Ureter (tissue), 1 donor: ENCODE measurements around the gene HDAC4. TPM values are rescaled to one million over a fixed set of nuclear protein-coding genes. Genes with fewer than 3 reads are reported as not detected.

ENCODE experiments used
- DNase-seq: peaks from one replicate; pipeline ENCODE4 v3.0.0-alpha.2; 2020; ENCODE audit warnings: low spot score
- total RNA-seq: library from RNA; stranded (reverse); gene quantifications from one replicate; pipeline ENCODE4 v1.2.4, GENCODE V29; 2023
- donor health status: DM: yes; HTN: yes; CAD: no.

Gene HDAC4
- total RNA-seq, 1 donor from 2014 or later, result 86.9 TPM

GRCh38 chr2:239033801-239034560 is 366.8 kb downstream of the HDAC4 start:
- no peak for DNase-seq

GRCh38 chr2:239029958-239030357 is 370.9 kb downstream of the HDAC4 start:
- no peak for DNase-seq

- DNase-seq, result no peak
These were observed 372.6 kb downstream of the HDAC4 start for GRCh38 chr2:239028253-239028619.

GRCh38 chr2:239027391-239028252 is 373.2 kb downstream of the HDAC4 start:
- no peak for DNase-seq

- DNase-seq, result no peak
These were observed 374.0 kb downstream of the HDAC4 start for GRCh38 chr2:239026711-239027361.

DNA sequence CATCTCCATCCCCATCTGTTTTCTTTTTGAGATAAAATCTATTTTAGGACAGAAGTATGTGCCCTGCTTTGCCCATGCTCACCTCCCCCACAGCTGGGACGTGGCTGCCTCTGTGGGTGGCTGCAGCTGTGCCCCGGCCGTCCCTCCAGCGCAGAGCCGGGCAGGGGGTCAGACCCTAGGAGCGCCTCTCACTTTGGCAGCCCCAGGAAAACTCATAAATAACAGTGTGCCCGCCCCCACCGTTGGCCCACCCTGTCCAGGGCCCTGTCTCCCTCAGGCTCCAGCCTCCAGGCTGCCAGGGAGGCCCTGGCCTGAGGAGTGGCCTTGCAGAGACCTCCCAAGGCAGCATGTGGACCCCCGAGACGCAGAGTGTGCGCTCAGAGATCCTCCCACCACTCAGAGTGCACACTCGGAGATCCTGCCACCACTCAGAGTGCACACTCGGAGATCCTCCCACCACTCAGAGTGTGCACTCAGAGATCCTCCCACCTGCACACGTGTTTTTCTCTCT is 374.8 kb downstream of the HDAC4 start:
- DNase-seq, result no peak

DNA sequence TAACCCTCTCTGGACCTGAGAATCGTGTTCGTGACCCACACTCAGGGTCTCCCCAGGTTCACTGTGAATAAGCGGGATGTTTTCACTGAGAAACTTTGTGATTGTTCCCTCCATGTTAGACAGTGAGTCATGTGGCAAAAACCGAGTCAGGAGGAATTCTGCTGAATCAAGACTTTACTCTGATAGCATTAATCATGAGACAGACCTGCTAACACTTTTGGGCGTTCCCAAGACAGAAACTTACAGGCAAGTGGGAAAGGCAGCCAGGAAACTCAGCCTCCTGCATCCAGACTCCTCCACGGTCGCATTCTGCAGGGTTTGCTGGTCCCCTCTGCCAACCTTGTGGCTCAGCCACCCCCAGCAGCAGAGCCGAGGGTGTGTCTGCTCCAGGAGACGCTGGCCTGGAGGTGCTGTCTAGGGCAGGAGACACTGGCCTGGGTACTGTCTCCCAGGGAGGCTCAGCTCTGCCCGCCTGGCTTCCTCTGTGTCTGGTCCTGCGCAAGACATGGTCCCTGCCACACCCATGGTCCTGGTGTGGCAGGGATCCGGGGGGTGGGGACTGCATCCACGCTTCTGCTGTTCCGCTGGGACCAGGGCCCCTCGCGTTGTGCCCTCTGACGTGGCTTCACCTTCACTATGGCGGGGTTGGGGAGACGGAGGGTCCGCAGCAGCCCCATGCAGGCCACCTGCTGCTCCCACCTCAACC is 375.6 kb downstream of the HDAC4 start:
- DNase-seq, result no peak

DNA sequence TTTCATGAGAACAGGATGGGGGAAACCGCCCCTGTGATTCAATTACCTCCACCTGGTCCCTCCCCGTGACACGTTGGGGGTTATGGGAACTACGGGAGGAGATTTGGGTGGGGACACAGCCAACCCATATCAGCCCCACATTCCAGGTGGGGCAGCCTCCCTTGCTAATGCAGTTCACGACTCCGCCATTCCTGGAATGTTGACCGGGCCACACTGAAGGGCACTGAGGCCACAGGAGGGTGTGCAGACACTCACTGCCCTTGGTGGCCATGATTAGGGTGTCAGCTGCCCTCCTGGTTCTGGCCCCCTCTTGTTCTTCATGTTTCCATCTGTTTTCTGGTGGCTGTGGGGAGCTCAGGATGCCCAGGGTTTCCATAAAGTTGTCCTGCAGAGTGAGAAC is 376.6 kb downstream of the HDAC4 start:
- no peak for DNase-seq

- DNase-seq, result no peak
These were observed 378.2 kb downstream of the HDAC4 start for GRCh38 chr2:239022437-239023260.

DNA sequence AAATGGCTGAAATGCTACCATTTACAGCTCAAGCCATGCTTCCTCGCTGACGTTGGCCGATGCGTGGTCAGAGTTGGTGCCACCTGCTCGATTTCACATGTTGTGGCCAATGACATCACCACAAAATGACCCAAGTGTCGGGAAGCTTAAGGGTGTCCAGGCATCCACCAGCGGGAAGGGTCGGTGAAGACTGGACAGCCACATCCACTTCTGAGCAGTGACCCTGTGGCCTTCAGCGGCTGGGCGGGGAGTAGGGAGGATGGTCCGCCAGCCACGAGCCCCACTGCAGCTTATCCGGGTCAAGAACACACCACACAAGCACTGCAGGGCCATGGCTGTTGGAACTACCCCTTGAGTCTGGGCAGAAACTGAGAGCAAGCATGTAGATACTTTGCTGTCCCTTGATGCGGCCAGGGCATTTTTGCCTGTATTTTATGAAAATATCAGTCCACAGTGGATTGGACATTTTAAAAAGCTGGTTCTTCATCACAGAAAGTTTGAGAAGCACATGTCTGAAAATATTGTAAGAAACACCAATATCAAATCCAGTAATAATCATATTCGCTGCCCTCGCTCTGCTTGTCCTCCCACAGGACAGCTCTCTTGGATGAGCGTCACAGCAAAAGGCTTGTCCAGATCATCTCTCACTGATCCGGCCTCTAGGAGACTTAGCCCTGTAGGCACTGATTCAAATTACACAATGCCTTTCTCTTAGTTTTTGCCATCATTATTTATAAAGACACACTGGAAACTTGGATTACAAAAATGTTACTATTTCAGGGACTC is 379.0 kb downstream of the HDAC4 start:
- DNase-seq, result no peak

DNA sequence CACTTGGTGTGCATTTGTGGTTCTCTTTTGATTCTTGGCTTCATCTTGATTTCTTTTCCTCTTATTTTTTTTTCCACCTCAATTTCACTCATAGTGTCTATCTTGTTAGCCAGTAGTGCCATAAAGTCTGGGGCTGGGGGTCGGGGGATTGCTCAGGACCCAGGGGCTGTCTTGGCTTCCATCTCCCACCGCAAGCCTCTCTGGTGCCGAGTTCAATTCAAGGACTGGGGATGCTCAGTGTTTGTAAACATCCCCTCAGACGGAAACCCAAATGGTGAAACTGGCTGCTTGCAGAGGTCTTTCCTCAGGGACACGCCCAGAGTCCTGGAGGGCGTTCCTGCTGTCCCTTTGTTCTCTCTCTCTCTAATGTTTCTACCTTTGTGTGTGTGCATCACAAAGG is 379.6 kb downstream of the HDAC4 start:
- DNase-seq, result no peak

- no peak for DNase-seq
These were observed 380.2 kb downstream of the HDAC4 start for GRCh38 chr2:239020541-239021041.

GRCh38 chr2:239019183-239019581 is 381.6 kb downstream of the HDAC4 start:
- no peak for DNase-seq

DNA sequence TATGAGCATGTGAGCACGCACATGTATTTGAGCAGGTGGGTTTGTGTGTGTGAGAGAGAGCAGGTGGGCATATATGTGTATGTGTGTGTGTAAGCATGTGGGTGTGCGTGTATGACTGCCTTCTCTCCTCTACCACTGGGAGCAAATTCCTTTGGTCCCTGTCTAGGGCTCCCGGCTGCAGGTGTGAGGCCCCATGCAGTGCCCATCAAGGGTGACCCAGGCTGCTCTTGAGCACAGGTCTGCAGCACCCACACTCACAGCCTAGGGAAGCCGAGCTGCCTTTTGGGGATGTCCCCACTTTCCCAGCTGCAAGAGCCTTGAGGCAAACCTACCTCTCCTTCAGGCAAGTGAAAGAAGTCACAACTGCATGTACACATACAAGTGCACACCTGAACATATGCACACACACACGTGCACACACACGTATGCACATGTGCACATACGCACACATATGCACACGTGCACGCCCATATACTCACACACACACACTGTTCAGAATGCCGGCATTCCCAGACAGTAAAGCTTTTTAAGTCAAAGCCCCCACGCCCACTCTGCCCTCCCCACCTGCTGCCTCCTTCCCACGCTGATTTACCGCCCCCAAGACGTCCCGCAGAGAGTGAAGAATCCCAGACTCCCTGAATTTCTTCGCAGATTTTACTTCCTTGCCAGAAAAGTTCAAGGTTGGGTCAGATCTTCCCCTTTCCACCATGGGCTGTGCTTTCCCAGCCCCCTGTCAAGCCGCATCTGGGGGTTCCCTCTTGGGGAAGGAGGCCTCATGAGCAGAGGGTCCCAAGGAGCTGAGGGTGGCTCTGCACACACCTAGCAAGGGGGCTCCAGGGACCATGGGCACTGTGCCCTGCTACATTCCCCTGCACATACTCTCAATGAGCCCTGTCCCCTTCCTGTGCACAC is 382.3 kb downstream of the HDAC4 start:
- DNase-seq, result no peak

DNA sequence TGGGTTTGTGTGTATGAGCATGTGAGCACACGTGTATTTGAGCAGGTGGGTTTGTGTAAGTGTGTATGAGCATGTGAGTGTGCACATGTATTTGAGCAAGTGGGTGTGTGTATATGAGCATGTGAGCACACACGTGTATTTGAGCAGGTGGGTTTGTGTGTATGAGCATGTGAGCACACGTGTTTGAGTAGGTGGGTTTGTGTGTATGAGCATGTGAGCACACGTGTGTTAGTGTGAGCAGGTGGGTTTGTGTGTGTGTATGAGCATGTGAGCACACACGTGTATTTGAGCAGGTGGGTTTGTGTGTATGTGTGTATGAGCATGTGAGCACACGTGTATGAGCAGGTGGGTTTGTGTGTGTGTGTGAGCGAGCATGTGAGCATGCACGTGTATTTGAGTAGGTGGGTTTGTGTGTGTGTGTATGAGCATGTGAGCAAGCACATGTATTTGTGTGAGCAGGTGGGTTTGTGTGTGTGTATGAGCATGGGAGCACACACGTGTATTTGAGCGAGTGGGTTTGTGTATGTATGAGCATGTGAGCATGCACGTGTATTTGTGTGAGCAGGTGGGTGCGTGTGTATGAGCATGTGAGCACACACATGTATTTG is 383.2 kb downstream of the HDAC4 start:
- no peak for DNase-seq

- DNase-seq, result no peak
These were observed 384.7 kb downstream of the HDAC4 start for GRCh38 chr2:239015901-239016675.

DNA sequence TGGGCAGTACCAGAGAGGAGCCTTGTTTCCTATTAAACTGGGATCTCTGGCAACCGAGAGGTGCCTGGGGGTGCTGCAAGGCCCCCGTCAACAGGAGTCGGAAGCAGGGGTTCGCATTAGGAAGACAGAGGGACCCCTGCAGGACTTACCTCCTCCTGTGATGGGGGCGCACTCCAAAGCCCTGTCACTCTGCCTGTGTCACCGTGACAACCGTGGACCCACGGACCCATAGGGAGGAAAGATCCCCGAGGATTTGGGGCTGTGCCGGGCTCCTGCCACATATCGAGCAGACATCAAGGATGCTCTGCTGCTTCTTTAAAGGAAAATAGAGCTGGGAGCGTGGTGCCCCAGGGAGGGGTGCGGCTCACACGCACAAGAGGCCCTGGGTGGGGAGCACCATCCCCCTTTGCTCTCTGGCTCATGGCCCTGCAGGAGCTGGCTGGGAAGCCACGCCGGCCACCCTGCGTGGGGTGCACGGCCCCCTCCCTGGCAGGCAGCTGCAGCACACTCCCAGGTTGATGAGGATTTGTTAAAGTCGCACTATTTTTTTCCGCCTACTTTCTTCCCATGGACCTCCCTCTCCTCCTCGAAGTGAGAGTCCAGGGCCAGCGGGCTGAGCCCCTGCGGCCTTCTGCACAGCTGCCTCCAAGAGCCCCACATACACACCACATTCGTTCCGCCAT is 385.5 kb downstream of the HDAC4 start:
- DNase-seq, result no peak
